H1 (cell line): Measurements from ENCODE around the gene PAXX. TPM values are rescaled to one million over a fixed set of nuclear protein-coding genes. Genes with fewer than 3 reads are reported as not detected.

Experiments used
- CBX5 ChIP-seq: fragments of 300-800, 300-1000 bp; sonication (generic); IDR thresholded peaks from 2 replicates; pipeline ENCODE4 v1.7.1; 2016; ENCODE audit warnings: antibody characterized with exemption, low read length, low read depth
- CBX8 ChIP-seq: fragments of 300-800, 300-1000 bp; sonication (generic); IDR thresholded peaks from 2 replicates; pipeline ENCODE4 v1.7.1; 2016; ENCODE audit warnings: low read depth, low read length, borderline replicate concordance
- CHD7 ChIP-seq: fragments of 300-600 bp; sonication (generic); IDR thresholded peaks from 2 replicates; pipeline ENCODE4 v1.7.1; 2012; ENCODE audit warnings: low read length, moderate library complexity, mild to moderate bottlenecking, inconsistent platforms; ENCODE audit not compliant: insufficient replicate concordance
- E2F6 ChIP-seq: IDR thresholded peaks from 2 replicates; pipeline ENCODE4 v1.6.1; 2012; ENCODE audit warnings: inconsistent platforms
- EP300 ChIP-seq, 2 experiments: IDR thresholded peaks; 1 replicate in 1 of 2; 2 replicates in 1 of 2; pipeline ENCODE4 v1.6.1; 2011 to 2012; ENCODE audit warnings: low read depth in 2 of 2, low read length in 2 of 2, mild to moderate bottlenecking in 2 of 2, borderline replicate concordance in 1 of 2, inconsistent platforms in 1 of 2, moderate library complexity in 1 of 2
- GTF2F1 ChIP-seq: IDR thresholded peaks from 2 replicates; pipeline ENCODE4 v1.6.1; 2012; ENCODE audit warnings: low read depth, low read length, improper control_type of control experiment, borderline replicate concordance
- HDAC2 ChIP-seq, 2 experiments: fragments of 300-600 bp in 1 of 2; sonication (generic) in 1 of 2; IDR thresholded peaks; 2 replicates each; pipeline ENCODE4 v1.6.1; 2011 to 2012; ENCODE audit warnings: low read depth in 2 of 2, low read length in 2 of 2, mild to moderate bottlenecking in 2 of 2, moderate library complexity in 2 of 2, borderline replicate concordance in 1 of 2, inconsistent platforms in 1 of 2
- POLR2AphosphoS5 ChIP-seq: IDR thresholded peaks from 2 replicates; pipeline ENCODE4 v1.6.1; 2011; ENCODE audit warnings: low read depth, low read length
- TCF12 ChIP-seq: IDR thresholded peaks from 2 replicates; pipeline ENCODE4 v1.6.1; 2011; ENCODE audit warnings: low read depth, mild to moderate bottlenecking, low read length
- polyA plus RNA-seq, 7 experiments: library from polyadenylated mRNA; depleted of rRNA in 3 of 7; stranded (reverse) in 5 of 7; unstranded in 2 of 7; fragments of >200 nt in 5 of 7; fragments of 200-250 nt in 2 of 7; gene quantifications; 1 replicate in 5 of 7; 2 replicates in 1 of 7; 4 replicates in 1 of 7; pipeline versions ENCODE4 v1.2.1 to v1.2.3, GENCODE V29; 2011 to 2013; ENCODE audit warnings: missing spikeins in 2 of 7, mixed read lengths in 2 of 7
- total RNA-seq: library from RNA; stranded (reverse); fragmentation: NEBNext Ultra II Directional; extraction: Animal tissue kit (Norgen Biotek cat#: 25700); gene quantifications from 2 replicates; pipeline ENCODE4 v1.2.1, GENCODE V29; 2021

Gene PAXX
- total and polyA plus RNA-seq, 2 of the 8 experiments (the other 6 are each of a cell fraction or from before 2014, with no cell fraction given), result 43.4 to 45.9 TPM

- TF ChIP-seq CHD7 (no peak), POLR2AphosphoS5 (no peak), HDAC2 (IDR thresholded peaks at IDR 0.05; ENCODE audit: borderline replicate concordance in 1 of 2, low read depth in 2 of 2, low read length in 2 of 2) (no peak), EP300 (IDR thresholded peaks at IDR 0.05; ENCODE audit: borderline replicate concordance in 1 of 2, low read depth in 2 of 2, low read length in 2 of 2) (no peak), TCF12 (no peak), CBX5 (no peak), CBX8 (no peak), GTF2F1 (no peak), E2F6 (no peak)
These were observed 29.9 kb downstream of the PAXX start (continued) for GRCh38 chr9:137021979-137022661.
